Activated CD4-positive, alpha-beta T cell treated with anti-CD3 and anti-CD28 coated beads, Interleukin-2, amount 10 ng/mL, durations not matched to agents 7 days and 5 days (primary cell): ENCODE results near the gene AFAP1L1. TPM values are rescaled to one million over a fixed set of nuclear protein-coding genes. Genes with fewer than 3 reads are reported as not detected.

Experiments used
- CTCF ChIA-PET: fragments of 350-600 bp; sonication (Branson Sonifier 250); formaldehyde crosslinking; loops from one replicate; lab custom pipeline; 2021; ENCODE audit warnings: antibody characterized with exemption; lab: Charles Lee
- POLR2A ChIA-PET: fragments of 350-600 bp; sonication (Branson Sonifier 250); formaldehyde crosslinking; loops from one replicate; lab custom pipeline; 2021; ENCODE audit warnings: antibody characterized with exemption; lab: Charles Lee
- DNase-seq: peaks from one replicate; pipeline ENCODE4 v3.0.0-alpha.2; 2020
- H3K27ac Mint-ChIP-seq: one replicate; pipeline ENCODE4 v1.8.0; 2021; ENCODE audit warnings: mild to moderate bottlenecking, moderate library complexity, mixed read lengths
- H3K27me3 Mint-ChIP-seq: one replicate; pipeline ENCODE4 v1.8.0; 2021; ENCODE audit warnings: mixed read lengths
- H3K36me3 Mint-ChIP-seq: one replicate; pipeline ENCODE4 v1.8.0; 2021; ENCODE audit warnings: low read depth, mixed read lengths
- H3K4me1 Mint-ChIP-seq: one replicate; pipeline ENCODE4 v1.8.0; 2021; ENCODE audit warnings: mixed read lengths
- H3K4me3 Mint-ChIP-seq: one replicate; pipeline ENCODE4 v1.8.0; 2021; ENCODE audit warnings: mild to moderate bottlenecking, moderate library complexity, mixed read lengths
- H3K9me3 Mint-ChIP-seq: one replicate; pipeline ENCODE4 v1.8.0; 2021; ENCODE audit warnings: mixed read lengths
- total RNA-seq, 2 experiments: library from RNA; stranded (reverse); gene quantifications; one replicate each; pipeline ENCODE4 v1.2.3, GENCODE V29; 2021

The AFAP1L1 gene
- total RNA-seq, 2 experiments from 2014 or later, result not detected

DNA sequence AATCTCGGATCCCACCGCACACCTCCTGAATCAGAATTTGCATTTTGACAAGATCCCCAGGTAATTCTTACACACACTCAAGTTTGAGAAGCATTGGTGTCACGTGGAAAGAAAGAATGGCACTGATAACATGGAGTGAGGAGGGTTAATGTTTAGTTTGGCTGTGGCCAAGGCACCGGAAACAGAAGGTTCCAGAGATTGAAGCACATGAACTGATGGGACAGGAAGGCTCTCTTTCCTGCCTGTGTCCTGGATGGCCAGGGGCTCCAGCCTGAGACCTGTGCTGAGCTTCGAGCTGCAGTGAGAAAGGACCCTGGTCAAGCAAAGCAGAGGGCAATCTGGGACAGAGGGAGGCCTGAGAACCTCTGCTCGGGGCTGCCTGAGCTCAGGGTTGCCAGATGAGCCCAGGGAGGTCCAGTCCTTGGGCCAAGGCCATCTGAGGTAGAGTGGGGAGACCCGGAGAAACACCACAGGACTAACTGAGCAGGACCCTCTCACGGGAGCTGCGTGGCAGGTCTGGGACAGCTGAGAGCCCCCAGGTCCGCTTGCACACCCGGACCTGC, 27.3 kb downstream of the AFAP1L1 start:
- no peak overlapping the region for H3K27ac Mint-ChIP-seq
- DNase-seq, result no peak
- CTCF ChIA-PET, result interaction anchor here (1.3 to 1.4 kb wide), 3 partner anchors 15 to 102 kb away, joined by 3 to 4 read pairs (median 3); no protein-coding TSS in a partner anchor
- no peaks in the 10 kb centered on the region for H3K9me3 Mint-ChIP-seq
- peaks cover 16% of the 10 kb centered on the region for H3K4me1 Mint-ChIP-seq
- no peaks in the 10 kb centered on the region for H3K36me3 Mint-ChIP-seq
- POLR2A ChIA-PET, result no interaction called here
- H3K4me3 Mint-ChIP-seq, result no peak overlapping the region
- peaks cover 4% of the 10 kb centered on the region for H3K27me3 Mint-ChIP-seq

DNA sequence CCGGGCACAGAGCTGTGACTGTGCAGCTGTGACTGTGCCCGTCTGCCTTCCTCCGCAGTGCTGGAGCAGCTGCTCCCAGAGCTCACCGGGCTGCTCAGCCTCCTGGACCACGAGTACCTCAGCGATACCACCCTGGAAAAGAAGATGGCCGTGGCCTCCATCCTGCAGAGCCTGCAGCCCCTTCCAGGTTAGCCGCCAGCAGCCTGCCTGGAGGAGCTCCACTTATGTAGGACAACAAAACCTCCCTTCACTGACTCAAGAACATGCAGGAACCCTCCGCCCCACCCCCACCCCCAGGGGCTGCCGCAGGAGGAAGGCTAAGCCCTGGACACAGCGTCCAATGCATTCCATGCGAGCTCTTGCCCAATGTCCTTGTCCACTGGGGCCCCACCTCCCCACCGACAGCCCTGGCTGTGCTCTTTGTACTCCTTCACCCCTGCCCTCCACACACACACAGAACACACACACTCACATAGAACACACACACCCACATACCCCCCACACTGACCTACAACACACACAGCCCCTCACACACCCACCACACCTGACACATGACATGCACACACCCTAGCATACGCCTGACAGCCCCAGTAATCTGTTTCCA, 27.9 kb downstream of the AFAP1L1 start:
- POLR2A ChIA-PET, result no interaction called here
- H3K4me3 Mint-ChIP-seq, result no peak overlapping the region

DNA sequence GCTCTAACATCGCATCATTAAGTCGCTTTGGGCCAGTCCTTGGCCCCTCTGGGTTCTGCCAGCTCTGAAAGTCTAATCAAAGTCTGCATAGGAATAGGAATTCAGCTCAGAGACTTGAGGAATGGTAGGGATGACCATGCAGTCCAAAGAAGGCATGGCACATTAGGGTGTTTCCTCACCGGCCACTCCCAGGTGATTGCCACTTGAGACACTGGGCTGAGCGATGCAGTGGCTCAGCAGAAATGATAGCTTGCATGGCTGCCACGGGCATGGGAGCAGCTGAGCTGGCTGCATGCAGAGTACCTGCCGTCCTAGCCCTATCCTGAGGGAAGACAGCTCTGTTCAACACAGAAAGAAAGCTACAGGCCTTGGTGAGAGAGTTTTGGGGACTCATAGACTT, 28.8 kb downstream of the AFAP1L1 start:
- Mint-ChIP-seq H3K27ac (no peak overlapping the region), H3K36me3 (no peaks in the 10 kb centered on the region), H3K4me3 (no peak overlapping the region), H3K9me3 (no peaks in the 10 kb centered on the region), H3K27me3 (peaks cover under 1% of the 10 kb centered on the region), H3K4me1 (peaks cover 11% of the 10 kb centered on the region)
- POLR2A ChIA-PET, result no interaction called here
- DNase-seq, result no peak
- CTCF ChIA-PET, result interaction anchor here (0.6 to 1.4 kb wide), 3 partner anchors 9 to 100 kb away, joined by 3 read pairs; no protein-coding TSS in a partner anchor

More for the DNA sequence above, 27.9 kb downstream of the AFAP1L1 start:
- Mint-ChIP-seq H3K36me3 (no peaks in the 10 kb centered on the region), H3K27ac (no peak overlapping the region), H3K4me1 (peaks cover 16% of the 10 kb centered on the region), H3K27me3 (peaks cover 4% of the 10 kb centered on the region), H3K9me3 (no peaks in the 10 kb centered on the region)
- CTCF ChIA-PET, result interaction anchor here (1.3 to 1.4 kb wide), 3 partner anchors 10 to 101 kb away, joined by 3 to 4 read pairs (median 3); no protein-coding TSS in a partner anchor
- DNase-seq, result no peak

DNA sequence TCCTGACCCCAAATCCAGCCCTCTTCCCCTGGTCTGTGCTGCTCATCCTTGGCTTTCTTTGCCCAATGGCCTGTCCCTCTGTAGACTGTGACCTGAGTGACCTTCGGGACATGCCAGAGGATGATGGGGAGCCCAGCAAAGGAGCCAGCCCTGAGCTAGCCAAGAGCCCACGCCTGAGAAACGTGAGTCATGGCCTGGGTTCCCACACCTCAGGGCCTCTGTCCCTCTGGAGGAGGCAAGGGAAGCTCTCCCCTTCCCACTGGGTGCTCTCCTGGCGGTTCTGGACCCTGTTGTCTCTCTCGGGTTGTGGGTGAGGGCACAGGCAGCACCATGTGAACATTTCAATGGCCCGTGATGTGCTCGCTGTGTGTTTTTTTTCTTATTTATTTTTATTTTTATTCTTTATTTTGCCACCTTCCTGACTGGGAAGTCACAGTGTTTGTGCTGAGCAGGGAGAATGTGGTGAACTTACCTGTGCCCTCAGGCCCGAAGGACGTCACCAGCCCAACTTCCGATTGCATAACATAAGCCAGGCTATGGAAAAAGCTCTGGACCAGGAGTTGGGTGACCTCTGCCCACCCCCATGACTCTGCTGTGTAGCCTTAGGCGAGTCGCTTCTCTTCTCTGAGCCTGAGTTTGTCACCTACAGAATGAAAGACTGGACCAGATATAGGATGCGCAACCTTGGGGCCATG, 29.5 kb downstream of the AFAP1L1 start:
- CTCF ChIA-PET, result interaction anchor here (0.6 to 1.0 kb wide), 2 partner anchors 25 to 33 kb away, joined by 3 read pairs; no protein-coding TSS in a partner anchor
- no peak for DNase-seq
- H3K4me3 Mint-ChIP-seq, result no peak overlapping the region
- no peaks in the 10 kb centered on the region for H3K27me3 Mint-ChIP-seq
- no peaks in the 10 kb centered on the region for H3K9me3 Mint-ChIP-seq
- no peaks in the 10 kb centered on the region for H3K36me3 Mint-ChIP-seq
- H3K4me1 Mint-ChIP-seq, result peaks cover 11% of the 10 kb centered on the region
- H3K27ac Mint-ChIP-seq, result no peak overlapping the region
- POLR2A ChIA-PET, result no interaction called here

DNA sequence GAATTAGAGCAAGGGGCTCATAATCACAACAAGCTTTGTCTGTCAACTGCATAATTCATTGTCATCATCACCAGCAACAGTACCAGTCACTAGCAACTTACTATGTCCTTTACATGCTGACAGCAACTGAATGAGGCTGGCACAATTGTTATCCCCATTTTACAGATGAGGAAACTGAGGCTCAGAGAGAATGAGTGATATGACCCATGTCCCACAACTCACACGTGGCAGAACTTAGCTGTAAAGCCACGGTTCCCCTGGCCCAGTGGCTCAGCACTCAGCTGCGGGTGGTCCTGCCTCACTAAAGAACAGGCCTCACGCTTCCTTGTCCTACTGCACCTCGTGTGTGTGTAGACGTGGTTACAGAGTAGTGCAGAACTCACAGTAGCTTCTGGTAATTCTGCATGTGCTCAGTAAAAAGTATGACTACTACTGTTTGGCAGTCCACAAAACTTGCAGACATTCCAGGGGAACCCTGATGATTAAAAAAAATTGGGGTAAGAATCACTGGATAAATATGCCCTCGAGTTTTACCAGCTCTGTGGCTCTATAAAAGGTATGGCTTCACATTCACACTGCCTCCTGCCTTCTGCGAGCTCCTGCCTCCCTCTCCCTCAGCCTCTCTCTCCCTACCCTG, 30.2 kb downstream of the AFAP1L1 start:
- peaks cover 11% of the 10 kb centered on the region for H3K4me1 Mint-ChIP-seq
- CTCF ChIA-PET, result interaction anchor here (0.6 to 1.3 kb wide), 3 partner anchors 9 to 73 kb away, joined by 3 read pairs; no protein-coding TSS in a partner anchor
- H3K9me3 Mint-ChIP-seq, result no peaks in the 10 kb centered on the region
- H3K27ac Mint-ChIP-seq, result no peak overlapping the region
- H3K27me3 Mint-ChIP-seq, result no peaks in the 10 kb centered on the region
- H3K36me3 Mint-ChIP-seq, result no peaks in the 10 kb centered on the region
- H3K4me3 Mint-ChIP-seq, result no peak overlapping the region
- POLR2A ChIA-PET, result no interaction called here
- DNase-seq, result no peak

DNA sequence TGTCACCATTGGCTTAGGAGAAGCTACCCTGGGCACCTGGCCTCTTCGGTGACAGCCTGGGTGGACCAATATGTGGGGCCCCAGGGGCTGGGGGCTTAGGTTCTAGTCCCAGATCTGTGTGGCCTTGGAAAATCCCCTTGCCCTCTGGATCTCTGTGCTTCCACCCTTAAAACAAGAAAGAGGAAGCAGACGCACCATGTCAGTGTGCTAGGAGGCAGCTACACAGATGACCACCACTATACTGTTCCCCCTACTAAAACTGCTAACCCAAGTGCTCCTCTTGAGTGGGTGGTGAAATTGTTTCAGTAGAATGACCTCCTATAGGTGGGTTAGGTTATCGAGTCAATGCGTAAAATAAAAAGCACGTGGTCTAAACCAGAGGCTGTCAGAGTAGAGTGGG, 31.0 kb downstream of the AFAP1L1 start:
- Mint-ChIP-seq H3K27me3 (no peaks in the 10 kb centered on the region), H3K36me3 (no peaks in the 10 kb centered on the region), H3K9me3 (no peaks in the 10 kb centered on the region), H3K27ac (no peak overlapping the region), H3K4me1 (peaks cover 11% of the 10 kb centered on the region), H3K4me3 (no peak overlapping the region)
- DNase-seq, result no peak
- POLR2A ChIA-PET, result no interaction called here
- CTCF ChIA-PET, result interaction anchor here (0.6 to 1.3 kb wide), 2 partner anchors 10 to 72 kb away, joined by 3 read pairs; no protein-coding TSS in a partner anchor

DNA sequence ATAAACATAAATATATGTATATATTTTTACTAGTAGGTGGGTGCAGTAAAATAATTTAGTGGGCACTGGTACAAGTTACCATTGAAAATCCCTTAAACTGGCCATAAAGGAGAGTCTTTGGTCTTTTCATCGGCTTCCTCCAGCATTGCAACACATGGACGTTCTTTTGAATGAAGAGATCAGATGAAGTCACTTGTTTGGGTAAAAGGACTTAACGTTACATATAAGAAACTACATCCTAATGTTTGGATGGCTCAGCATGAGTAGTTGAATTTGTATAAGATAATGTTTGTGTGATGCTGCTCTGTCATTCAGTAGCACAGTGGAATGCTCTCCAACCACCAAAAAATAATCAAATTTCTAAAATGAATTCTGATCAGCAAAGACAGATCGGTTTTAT, 31.6 kb downstream of the AFAP1L1 start:
- Mint-ChIP-seq H3K4me3 (no peak overlapping the region), H3K4me1 (peaks cover 11% of the 10 kb centered on the region), H3K36me3 (no peaks in the 10 kb centered on the region), H3K27me3 (no peaks in the 10 kb centered on the region), H3K27ac (no peak overlapping the region), H3K9me3 (no peaks in the 10 kb centered on the region)
- ChIA-PET POLR2A (no interaction called here), CTCF (no interaction called here)
- no peak for DNase-seq

DNA sequence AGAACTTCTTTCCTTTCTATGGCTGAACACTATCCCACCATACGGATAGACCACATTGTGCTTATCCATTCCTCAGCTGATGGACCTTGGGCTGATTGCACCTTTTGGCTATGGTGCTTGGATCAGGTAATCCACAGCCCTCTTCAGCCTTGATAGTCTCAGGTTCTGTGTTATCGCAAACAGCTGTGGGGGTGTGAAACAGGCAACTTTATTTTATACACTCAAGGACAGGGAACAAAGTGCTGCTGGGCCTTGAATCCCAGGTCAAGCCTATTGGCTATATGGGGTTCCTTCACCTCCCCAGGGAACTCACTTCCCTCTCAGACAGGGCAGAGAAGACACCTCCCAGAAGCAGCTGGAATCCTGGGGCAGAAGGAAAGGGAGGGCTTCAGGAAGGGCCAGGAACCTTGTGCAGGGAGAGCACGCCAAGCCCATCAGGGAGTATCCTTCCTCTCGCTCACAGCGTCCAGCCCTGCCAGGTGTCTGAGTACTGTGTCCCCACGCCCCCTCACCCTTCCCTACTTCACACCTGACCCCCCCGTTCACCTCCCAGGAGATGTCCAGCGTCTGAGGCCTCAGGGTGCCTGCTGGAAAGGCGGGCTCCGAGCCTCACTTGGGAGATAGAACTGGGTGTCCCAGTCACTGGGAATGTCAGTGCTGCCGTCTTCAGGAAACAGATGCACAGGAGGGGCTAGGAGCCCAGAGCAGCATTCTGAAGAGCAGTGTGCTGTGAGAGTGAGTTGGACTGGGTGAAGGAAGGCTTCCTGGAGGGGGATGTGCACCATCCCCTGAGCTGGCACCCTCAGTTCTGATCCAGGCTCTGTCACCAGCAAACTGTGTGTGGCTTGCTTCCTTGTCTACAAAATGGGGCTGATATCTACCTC, 32.8 kb downstream of the AFAP1L1 start:
- no peaks in the 10 kb centered on the region for H3K27me3 Mint-ChIP-seq
- H3K4me3 Mint-ChIP-seq, result no peak overlapping the region
- CTCF ChIA-PET, result interaction anchor here (0.5 kb wide), 1 partner anchor 928 kb away, joined by 3 read pairs; no protein-coding TSS in a partner anchor
- POLR2A ChIA-PET, result no interaction called here
- no peaks in the 10 kb centered on the region for H3K36me3 Mint-ChIP-seq
- no peak overlapping the region for H3K27ac Mint-ChIP-seq
- no peak for DNase-seq
- no peaks in the 10 kb centered on the region for H3K9me3 Mint-ChIP-seq
- H3K4me1 Mint-ChIP-seq, result peaks cover 4% of the 10 kb centered on the region

DNA sequence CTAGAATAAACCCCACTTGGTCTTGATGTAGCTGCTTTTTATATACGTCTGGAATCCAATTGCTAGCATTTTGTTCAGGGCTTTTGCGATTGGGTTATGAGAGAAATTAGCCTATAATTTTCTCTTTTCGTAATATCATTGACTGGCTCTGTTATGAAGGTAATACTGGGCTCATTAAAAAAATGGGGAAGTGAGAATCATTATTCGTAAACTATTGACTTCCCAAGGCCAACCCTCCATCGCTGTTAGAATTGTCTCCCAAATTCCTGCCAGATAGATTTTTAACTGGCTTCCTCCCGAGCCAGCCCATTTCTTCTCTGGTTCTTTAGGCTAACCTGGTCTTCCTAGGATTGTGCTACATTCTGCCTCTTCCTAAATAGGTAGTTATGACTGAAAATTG, 37.7 kb downstream of the AFAP1L1 start:
- no peaks in the 10 kb centered on the region for H3K27me3 Mint-ChIP-seq
- H3K4me3 Mint-ChIP-seq, result no peak overlapping the region
- no peaks in the 10 kb centered on the region for H3K4me1 Mint-ChIP-seq
- CTCF ChIA-PET, result interaction anchor here (0.7 to 3.3 kb wide), 5 partner anchors 9 to 461 kb away, joined by 3 to 12 read pairs (median 3); no protein-coding TSS in a partner anchor
- POLR2A ChIA-PET, result no interaction called here
- H3K27ac Mint-ChIP-seq, result no peak overlapping the region
- no peaks in the 10 kb centered on the region for H3K9me3 Mint-ChIP-seq
- no peaks in the 10 kb centered on the region for H3K36me3 Mint-ChIP-seq
- no peak for DNase-seq

DNA sequence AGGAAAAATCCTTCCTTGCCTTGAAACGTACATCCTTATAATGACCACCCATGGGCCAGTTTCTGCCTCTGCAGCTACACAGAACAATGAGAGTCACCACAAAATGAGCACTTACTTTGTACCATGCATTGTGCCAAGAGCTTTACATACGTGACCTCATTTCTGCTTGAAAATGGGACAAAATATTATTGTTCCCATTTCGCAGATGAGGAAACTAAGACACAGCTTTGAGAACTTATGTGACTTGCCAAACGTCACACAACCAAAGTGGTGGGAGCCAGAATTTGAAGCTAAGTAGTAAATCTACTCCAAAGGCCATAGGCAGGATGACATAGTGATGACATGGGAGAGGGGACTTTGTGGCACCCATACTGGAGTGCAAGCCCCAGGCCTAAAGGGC, 38.8 kb downstream of the AFAP1L1 start:
- Mint-ChIP-seq H3K27me3 (no peaks in the 10 kb centered on the region), H3K27ac (no peak overlapping the region), H3K9me3 (no peaks in the 10 kb centered on the region), H3K4me1 (no peaks in the 10 kb centered on the region), H3K4me3 (no peak overlapping the region), H3K36me3 (no peaks in the 10 kb centered on the region)
- POLR2A ChIA-PET, result no interaction called here
- CTCF ChIA-PET, result interaction anchor here (0.6 to 3.3 kb wide), 3 partner anchors 61 to 134 kb away, joined by 3 to 12 read pairs (median 3); no protein-coding TSS in a partner anchor
- DNase-seq, result no peak

DNA sequence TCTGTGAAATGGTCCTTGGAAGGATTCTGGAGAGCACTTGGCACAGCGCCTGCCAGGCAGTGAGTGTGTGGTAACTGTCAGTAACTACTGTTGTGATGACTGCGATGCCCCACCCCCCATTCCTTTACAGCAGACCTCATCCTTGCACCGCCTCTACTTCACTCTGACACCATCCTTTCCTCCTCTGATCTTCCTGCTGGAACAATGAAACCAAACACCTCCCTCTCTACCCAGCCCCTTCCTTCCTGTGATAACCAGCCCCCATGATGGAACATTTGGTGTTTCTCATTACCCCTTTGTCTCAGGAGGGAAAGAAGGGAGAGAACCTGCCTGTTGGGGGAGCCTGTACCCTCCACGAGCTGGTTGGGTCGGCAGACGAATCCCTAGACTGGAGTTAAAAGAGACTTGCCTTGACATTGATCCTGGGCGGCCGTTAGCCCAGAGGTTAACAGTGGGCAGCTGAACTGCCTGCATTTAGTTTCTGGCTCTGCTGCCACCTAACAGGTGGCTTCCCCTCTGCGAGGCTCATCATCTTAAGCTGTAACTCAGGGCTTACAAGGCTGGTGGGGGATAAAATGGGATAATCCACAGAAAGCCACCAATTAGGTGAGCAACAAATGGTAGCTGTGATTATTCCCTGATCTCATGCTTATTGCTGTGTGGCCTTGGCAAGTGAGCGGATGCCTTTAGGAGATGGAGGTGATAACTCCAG, 39.4 kb downstream of the AFAP1L1 start:
- no peak for DNase-seq
- Mint-ChIP-seq H3K9me3 (no peaks in the 10 kb centered on the region), H3K4me1 (no peaks in the 10 kb centered on the region), H3K27me3 (no peaks in the 10 kb centered on the region), H3K4me3 (no peak overlapping the region), H3K36me3 (no peaks in the 10 kb centered on the region), H3K27ac (no peak overlapping the region)
- CTCF ChIA-PET, result interaction anchor here (1.4 to 3.3 kb wide), 2 partner anchors 56 to 60 kb away, joined by 4 to 12 read pairs; no protein-coding TSS in a partner anchor
- POLR2A ChIA-PET, result no interaction called here
